Measurements from ENCODE around the gene ZGPAT. TPM values are rescaled to one million over a fixed set of nuclear protein-coding genes. Genes with fewer than 3 reads are reported as not detected.
A peak's percentile ranks its signal among the peaks of the same experiment; 100 is the strongest.

Gene ZGPAT
- total RNA-seq, 1 experiment from 2014 or later = 27.6 TPM

DNA sequence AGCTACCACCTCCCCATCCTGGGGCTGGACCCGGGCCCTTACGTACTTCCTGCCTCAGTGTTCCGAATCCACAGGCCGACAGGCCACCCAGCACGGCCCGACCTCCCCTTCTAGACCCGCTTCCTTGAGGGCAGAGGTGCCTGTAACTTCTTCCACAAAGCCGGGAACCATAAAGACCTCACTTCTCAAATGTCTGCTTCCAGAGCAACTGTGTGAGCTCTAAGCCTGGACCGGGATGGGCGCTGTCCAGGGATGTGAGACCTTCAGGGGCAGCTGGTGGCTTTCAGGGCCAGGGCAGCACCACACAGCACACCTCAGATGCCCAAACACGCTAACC lies 41.1 kb downstream of the ZGPAT start:
- H3K23ac ChIP-seq (ENCODE audit: insufficient read length, low read depth, low read length) = no peak overlapping the region
- no peak overlapping the region for H3K18ac ChIP-seq (ENCODE audit: insufficient read length, low read depth, low read length)
- H3K4me1 ChIP-seq (ENCODE audit: insufficient read depth, low read length) = no peaks in the 10 kb centered on the region; the same call in 1 of the 2 replicates

More for the DNA sequence above, 41.1 kb downstream of the ZGPAT start:
- H2BK20ac ChIP-seq (ENCODE audit: low read depth, low read length, poor library complexity, severe bottlenecking) = no peak overlapping the region
- H3T11ph ChIP-seq (ENCODE audit: low read length) = no peak overlapping the region
- no peaks in the 10 kb centered on the region for H3K79me2 ChIP-seq (ENCODE audit: insufficient read depth, low read length)
- Mint-ChIP-seq H3K27ac (peak overlapping the region in 2 of 3 experiments; percentile 57 to 58; a peak in 3 of 7 replicates), H3K4me1 (peaks cover 11 to 19% of the 10 kb centered on the region in 2 experiments), H3K4me3 (no peak overlapping the region), H3K9me3 (no peaks in the 10 kb centered on the region), H3K36me3 (ENCODE audit: insufficient read depth in 1 of 3, low read depth in 3 of 3) (peaks cover 0 to 8% (median 5%) of the 10 kb centered on the region in 3 experiments; a peak in 3 of 7 replicates), H3K27me3 (ENCODE audit: low read depth) (no peaks in the 10 kb centered on the region)
- H2BK12ac ChIP-seq (ENCODE audit: insufficient read length, low read depth, low read length) = no peak overlapping the region
- H3K23me2 ChIP-seq (ENCODE audit: insufficient read length, low read depth, low read length, poor library complexity, severe bottlenecking) = no peaks in the 10 kb centered on the region
- no peak overlapping the region for H4K8ac ChIP-seq (replicated peaks; ENCODE audit: insufficient read length, low read depth, low read length)
- H4K5ac ChIP-seq (ENCODE audit: insufficient read length, low read depth, low read length) = no peak overlapping the region
- no peak overlapping the region for H2AFZ ChIP-seq (ENCODE audit: low read length)
- no peak overlapping the region for H4K91ac ChIP-seq (ENCODE audit: insufficient read length, low read depth, low read length)
- H2BK120ac ChIP-seq (ENCODE audit: low read depth, low read length, poor library complexity, severe bottlenecking) = no peak overlapping the region
- no peak overlapping the region for H3K9ac ChIP-seq (ENCODE audit: extremely low read depth, insufficient read length, low read length)
- no peak overlapping the region for H3K56ac ChIP-seq (ENCODE audit: insufficient read length, low read depth, low read length)
- no peak for DNase-seq
- H2AK5ac ChIP-seq (ENCODE audit: insufficient read length, low read length) = no peak overlapping the region
- TF ChIP-seq, protein P1, sequence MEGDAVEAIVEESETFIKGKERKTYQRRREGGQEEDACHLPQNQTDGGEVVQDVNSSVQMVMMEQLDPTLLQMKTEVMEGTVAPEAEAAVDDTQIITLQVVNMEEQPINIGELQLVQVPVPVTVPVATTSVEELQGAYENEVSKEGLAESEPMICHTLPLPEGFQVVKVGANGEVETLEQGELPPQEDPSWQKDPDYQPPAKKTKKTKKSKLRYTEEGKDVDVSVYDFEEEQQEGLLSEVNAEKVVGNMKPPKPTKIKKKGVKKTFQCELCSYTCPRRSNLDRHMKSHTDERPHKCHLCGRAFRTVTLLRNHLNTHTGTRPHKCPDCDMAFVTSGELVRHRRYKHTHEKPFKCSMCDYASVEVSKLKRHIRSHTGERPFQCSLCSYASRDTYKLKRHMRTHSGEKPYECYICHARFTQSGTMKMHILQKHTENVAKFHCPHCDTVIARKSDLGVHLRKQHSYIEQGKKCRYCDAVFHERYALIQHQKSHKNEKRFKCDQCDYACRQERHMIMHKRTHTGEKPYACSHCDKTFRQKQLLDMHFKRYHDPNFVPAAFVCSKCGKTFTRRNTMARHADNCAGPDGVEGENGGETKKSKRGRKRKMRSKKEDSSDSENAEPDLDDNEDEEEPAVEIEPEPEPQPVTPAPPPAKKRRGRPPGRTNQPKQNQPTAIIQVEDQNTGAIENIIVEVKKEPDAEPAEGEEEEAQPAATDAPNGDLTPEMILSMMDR (conservative IDR thresholded peaks at IDR 0.05) = no peak
- no peaks in the 10 kb centered on the region for H3K27me3 ChIP-seq (ENCODE audit: insufficient read depth, low read length)
- H3K4me2 ChIP-seq (ENCODE audit: insufficient read depth, insufficient read length, low read length) = no peak overlapping the region
- WGBS (ENCODE audit: extremely low coverage, insufficient read length, low lambda C conversion rate) = no CpG with 5 or more reads among the region's 11 CpGs
- H3K9me3 ChIP-seq (ENCODE audit: control insufficient read depth, low read depth, low read length) = no peaks in the 10 kb centered on the region
- H3K27ac ChIP-seq (ENCODE audit: insufficient read length, low read depth, low read length) = no peak overlapping the region
- H3K4ac ChIP-seq (ENCODE audit: low read depth, low read length) = no peak overlapping the region
- no peak overlapping the region; the same call in 1 of the 2 replicates for H3K14ac ChIP-seq (ENCODE audit: insufficient read depth, low read length)
- no peak overlapping the region for H2BK15ac ChIP-seq (ENCODE audit: low read depth, low read length)
- H2BK5ac ChIP-seq (ENCODE audit: insufficient read length, low read length) = no peak overlapping the region
- no peaks in the 10 kb centered on the region for H3K79me1 ChIP-seq (ENCODE audit: insufficient read depth, low read depth, low read length, poor library complexity, severe bottlenecking)
- no peaks in the 10 kb centered on the region for H4K20me1 ChIP-seq (ENCODE audit: control insufficient read depth, insufficient read depth, insufficient read length)

Measured in H9 (cell line).